ENCODE measurements around the gene PRPF19. TPM values are rescaled to one million over a fixed set of nuclear protein-coding genes. Genes with fewer than 3 reads are reported as not detected.
A peak's percentile ranks its signal among the peaks of the same experiment; 100 is the strongest.

The PRPF19 gene
- total RNA-seq, 1 donor from 2014 or later: 34.5 TPM

DNA sequence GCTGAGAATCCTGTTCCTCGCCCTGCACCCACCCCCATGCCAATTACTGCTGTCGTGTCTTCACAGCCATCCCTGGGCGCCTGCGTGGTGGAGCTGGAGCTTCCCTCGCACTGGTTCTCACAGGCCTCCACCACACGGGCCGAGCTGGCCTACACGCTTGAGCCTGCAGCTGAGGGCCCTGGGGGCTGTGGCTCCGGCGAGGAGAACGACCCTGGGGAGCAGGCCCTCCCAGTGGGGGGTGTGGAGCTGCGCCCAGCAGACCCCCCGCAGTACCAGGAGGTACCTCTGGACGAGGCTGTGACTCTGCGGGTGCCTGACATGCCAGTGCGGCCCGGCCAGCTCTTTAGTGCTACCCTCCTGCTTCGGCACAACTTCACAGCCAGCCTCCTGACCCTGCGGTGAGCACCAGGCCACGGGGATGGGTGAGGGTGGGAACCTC, 22.2 kb upstream of the PRPF19 start:
- Histone ChIP-seq H3K27ac (no peak overlapping the region), H3K4me3 (no peak overlapping the region), H3K9ac (no peak overlapping the region), H3K4me2 (no peak overlapping the region), H3K36me3 (no peaks in the 10 kb centered on the region), H3F3A (ENCODE audit: low read depth) (peaks cover 4% of the 10 kb centered on the region), H2AFZ (replicated peaks) (no peak overlapping the region), H3K9me3 (ENCODE audit: low read depth) (no peaks in the 10 kb centered on the region), H3K79me2 (ENCODE audit: low read depth) (peaks cover 16% of the 10 kb centered on the region), H3K27me3 (no peaks in the 10 kb centered on the region), H3K4me1 (peaks cover 15% of the 10 kb centered on the region), H4K20me1 (ENCODE audit: low read depth) (peaks cover 40% of the 10 kb centered on the region)
- Mint-ChIP-seq H3K36me3 (peaks cover 16% of the 10 kb centered on the region), H3K4me1 (peaks cover 32% of the 10 kb centered on the region), H3K4me3 (no peak overlapping the region), H3K27ac (no peak overlapping the region), H3K9me3 (no peaks in the 10 kb centered on the region), H3K27me3 (ENCODE audit: insufficient read depth, low read depth) (peaks cover 2% of the 10 kb centered on the region)
- no peak for DNase-seq (ENCODE audit: low spot score)
- TF ChIP-seq, protein P1, sequence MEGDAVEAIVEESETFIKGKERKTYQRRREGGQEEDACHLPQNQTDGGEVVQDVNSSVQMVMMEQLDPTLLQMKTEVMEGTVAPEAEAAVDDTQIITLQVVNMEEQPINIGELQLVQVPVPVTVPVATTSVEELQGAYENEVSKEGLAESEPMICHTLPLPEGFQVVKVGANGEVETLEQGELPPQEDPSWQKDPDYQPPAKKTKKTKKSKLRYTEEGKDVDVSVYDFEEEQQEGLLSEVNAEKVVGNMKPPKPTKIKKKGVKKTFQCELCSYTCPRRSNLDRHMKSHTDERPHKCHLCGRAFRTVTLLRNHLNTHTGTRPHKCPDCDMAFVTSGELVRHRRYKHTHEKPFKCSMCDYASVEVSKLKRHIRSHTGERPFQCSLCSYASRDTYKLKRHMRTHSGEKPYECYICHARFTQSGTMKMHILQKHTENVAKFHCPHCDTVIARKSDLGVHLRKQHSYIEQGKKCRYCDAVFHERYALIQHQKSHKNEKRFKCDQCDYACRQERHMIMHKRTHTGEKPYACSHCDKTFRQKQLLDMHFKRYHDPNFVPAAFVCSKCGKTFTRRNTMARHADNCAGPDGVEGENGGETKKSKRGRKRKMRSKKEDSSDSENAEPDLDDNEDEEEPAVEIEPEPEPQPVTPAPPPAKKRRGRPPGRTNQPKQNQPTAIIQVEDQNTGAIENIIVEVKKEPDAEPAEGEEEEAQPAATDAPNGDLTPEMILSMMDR (IDR thresholded peaks at IDR 0.05): no peak
- TF ChIP-seq EZH2 (IDR thresholded peaks at IDR 0.05): no peak

DNA sequence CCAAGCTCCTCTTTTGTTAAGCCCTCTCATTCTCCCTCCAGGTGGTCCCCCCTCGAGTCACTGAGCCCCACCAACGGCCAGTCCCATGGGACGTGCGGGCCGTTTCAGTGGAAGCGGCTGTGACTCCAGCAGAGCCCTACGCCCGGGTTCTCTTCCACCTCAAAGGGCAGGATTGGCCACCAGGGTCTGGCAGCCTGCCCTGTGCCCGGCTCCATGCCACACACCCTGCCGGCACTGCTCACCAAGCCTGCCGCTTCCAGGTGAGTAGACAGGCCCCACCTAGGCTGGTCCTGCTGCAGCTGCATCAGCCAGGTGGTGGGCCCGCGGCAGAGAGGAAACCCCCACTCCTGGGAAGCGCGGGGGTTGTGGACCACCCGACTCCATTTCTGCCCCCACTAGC, 21.2 kb upstream of the PRPF19 start:
- no peak overlapping the region for H3K27ac ChIP-seq
- DNase-seq (ENCODE audit: low spot score): no peak
- no peak overlapping the region for H3K9ac ChIP-seq
- peaks cover 2% of the 10 kb centered on the region for H3K27me3 Mint-ChIP-seq (ENCODE audit: insufficient read depth, low read depth)
- peaks cover 12% of the 10 kb centered on the region for H3K4me1 ChIP-seq
- peaks cover 18% of the 10 kb centered on the region for H3K36me3 Mint-ChIP-seq
- H3K27me3 ChIP-seq: no peaks in the 10 kb centered on the region
- no peaks in the 10 kb centered on the region for H3K36me3 ChIP-seq
- no peak overlapping the region for H3K27ac Mint-ChIP-seq
- H3K9me3 ChIP-seq (ENCODE audit: low read depth): no peaks in the 10 kb centered on the region
- peaks cover 1% of the 10 kb centered on the region for H3F3A ChIP-seq (ENCODE audit: low read depth)
- no peaks in the 10 kb centered on the region for H3K9me3 Mint-ChIP-seq
- no peak overlapping the region for H3K4me3 Mint-ChIP-seq
- H3K4me3 ChIP-seq: no peak overlapping the region
- peaks cover 33% of the 10 kb centered on the region for H3K4me1 Mint-ChIP-seq
- H4K20me1 ChIP-seq (ENCODE audit: low read depth): peaks cover 30% of the 10 kb centered on the region
- H3K4me2 ChIP-seq: no peak overlapping the region
- TF ChIP-seq, protein P1 (IDR thresholded peaks at IDR 0.05): no peak
- TF ChIP-seq EZH2 (IDR thresholded peaks at IDR 0.05) (no peak), EZH2phosphoT487 (IDR thresholded peaks at IDR 0.05) (no peak)
- peaks cover 16% of the 10 kb centered on the region for H3K79me2 ChIP-seq (ENCODE audit: low read depth)
- H2AFZ ChIP-seq (replicated peaks): no peak overlapping the region

DNA sequence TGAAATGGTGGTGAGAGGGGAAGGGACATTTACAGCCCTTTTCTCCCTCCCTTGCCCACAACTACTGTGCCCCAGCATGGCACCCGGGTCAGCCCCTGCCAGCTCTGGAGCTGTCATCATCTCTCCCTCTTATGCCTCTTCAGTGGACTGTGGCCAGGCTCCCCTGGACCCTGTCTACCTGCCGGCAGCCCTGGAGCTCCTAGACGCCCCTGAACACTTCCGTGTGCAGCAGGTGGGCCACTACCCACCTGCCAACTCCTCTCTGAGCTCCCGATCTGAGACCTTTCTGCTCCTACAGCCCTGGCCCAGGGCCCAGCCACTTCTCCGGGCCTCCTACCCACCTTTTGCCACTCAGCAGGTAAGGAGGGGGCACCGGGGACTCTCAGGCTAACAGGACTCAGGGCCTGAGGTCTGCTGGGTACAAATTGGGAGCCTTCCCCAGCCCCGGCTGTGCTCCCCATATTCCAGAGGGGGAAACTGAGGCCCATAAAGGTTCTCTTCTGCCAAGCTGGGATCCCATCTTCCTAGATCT, 20.7 kb upstream of the PRPF19 start:
- TF ChIP-seq, protein P1 (IDR thresholded peaks at IDR 0.05): no peak
- TF ChIP-seq EZH2phosphoT487 (IDR thresholded peaks at IDR 0.05): no peak
- Mint-ChIP-seq H3K36me3 (peaks cover 22% of the 10 kb centered on the region), H3K27ac (no peak overlapping the region), H3K4me3 (peak overlapping the region; percentile 97), H3K27me3 (ENCODE audit: insufficient read depth, low read depth) (peaks cover 2% of the 10 kb centered on the region), H3K4me1 (peaks cover 33% of the 10 kb centered on the region), H3K9me3 (no peaks in the 10 kb centered on the region)
- no peak for DNase-seq (ENCODE audit: low spot score)
- H3K79me2 ChIP-seq (ENCODE audit: low read depth): peaks cover 16% of the 10 kb centered on the region
- H3K36me3 ChIP-seq: no peaks in the 10 kb centered on the region
- no peak overlapping the region for H3K9ac ChIP-seq
- no peaks in the 10 kb centered on the region for H3K27me3 ChIP-seq
- no peak overlapping the region for H3K27ac ChIP-seq
- H4K20me1 ChIP-seq (ENCODE audit: low read depth): peaks cover 26% of the 10 kb centered on the region
- H3K4me1 ChIP-seq: peaks cover 7% of the 10 kb centered on the region
- H2AFZ ChIP-seq (replicated peaks): no peak overlapping the region
- H3K4me3 ChIP-seq: no peak overlapping the region
- no peaks in the 10 kb centered on the region for H3K9me3 ChIP-seq (ENCODE audit: low read depth)
- H3K4me2 ChIP-seq: no peak overlapping the region
- H3F3A ChIP-seq (ENCODE audit: low read depth): no peaks in the 10 kb centered on the region

Data from neural progenitor cell (in vitro differentiated cells).